WTC11 (cell line): Measurements from ENCODE around the gene AXL. TPM values are rescaled to one million over a fixed set of nuclear protein-coding genes. Genes with fewer than 3 reads are reported as not detected.

Source experiments
- ATAC-seq: fragments of 200-7000 bp; cut with Tn5 transposase; 2 replicates; pipeline ENCODE4 v1.10.0; 2021; ENCODE audit warnings: mild to moderate bottlenecking, moderate library complexity
- CTCF ChIA-PET: fragments of 300-600 bp; sonication (Branson Sonifier 250); formaldehyde crosslinking; loops from one replicate; lab custom pipeline; 2021; ENCODE audit warnings: antibody characterized with exemption; lab: Charles Lee
- POLR2A ChIA-PET: fragments of 350-600 bp; sonication (Branson Sonifier 250); formaldehyde crosslinking; loops from one replicate; lab custom pipeline; 2021; ENCODE audit warnings: antibody characterized with exemption; lab: Charles Lee
- DNase-seq: peaks from one replicate; pipeline ENCODE4 v3.0.0; 2021; ENCODE audit warnings: low spot score
- H3K27ac Mint-ChIP-seq: 2 replicates; pipeline ENCODE4 v1.8.0; 2021; ENCODE audit warnings: mixed read lengths
- H3K27me3 Mint-ChIP-seq: 2 replicates; pipeline ENCODE4 v1.8.0; 2021; ENCODE audit warnings: low read depth, mild to moderate bottlenecking, moderate library complexity, mixed read lengths
- H3K36me3 Mint-ChIP-seq: 2 replicates; pipeline ENCODE4 v1.8.0; 2021; ENCODE audit warnings: mixed read lengths
- H3K4me1 Mint-ChIP-seq: 2 replicates; pipeline ENCODE4 v1.8.0; 2022; ENCODE audit warnings: mixed read lengths
- H3K4me3 Mint-ChIP-seq: 2 replicates; pipeline ENCODE4 v1.8.0; 2021; ENCODE audit warnings: mild to moderate bottlenecking, moderate library complexity, mixed read lengths
- H3K9me3 Mint-ChIP-seq: 2 replicates; pipeline ENCODE4 v1.8.0; 2021; ENCODE audit warnings: mixed read lengths
- AR ChIP-seq: fragments of 250-450 bp; sonication (Bioruptor Pico); IDR thresholded peaks from 2 replicates; pipeline ENCODE4 v1.9.0; 2021; ENCODE audit warnings: mild to moderate bottlenecking
- EMX1 ChIP-seq: fragments of 250-450 bp; sonication (Bioruptor Pico); IDR thresholded peaks from 2 replicates; pipeline ENCODE4 v1.8.0; 2021; ENCODE audit warnings: mild to moderate bottlenecking
- ERG ChIP-seq: fragments of 250-450 bp; sonication (Bioruptor Pico); IDR thresholded peaks from 2 replicates; pipeline ENCODE4 v1.8.0; 2021; ENCODE audit warnings: mild to moderate bottlenecking
- GABPB1 ChIP-seq: sonication (generic); formaldehyde crosslinking; IDR thresholded peaks from 2 replicates; pipeline ENCODE4 v1.8.1; 2023; ENCODE audit warnings: mild to moderate bottlenecking, missing genetic modification reagents
- HMGXB4 ChIP-seq: sonication (generic); formaldehyde crosslinking; IDR thresholded peaks from 2 replicates; pipeline ENCODE4 v1.8.1; 2023; ENCODE audit warnings: mild to moderate bottlenecking, moderate library complexity, missing genetic modification reagents
- MYBL2 ChIP-seq: sonication (generic); formaldehyde crosslinking; IDR thresholded peaks from 2 replicates; pipeline ENCODE4 v1.8.1; 2023; ENCODE audit warnings: mild to moderate bottlenecking, moderate library complexity, missing genetic modification reagents
- NFATC4 ChIP-seq: fragments of 250-450 bp; sonication (Bioruptor Pico); IDR thresholded peaks from 2 replicates; pipeline ENCODE4 v1.9.0; 2021; ENCODE audit warnings: mild to moderate bottlenecking
- NR2C2 ChIP-seq: sonication (generic); formaldehyde crosslinking; IDR thresholded peaks from 2 replicates; pipeline ENCODE4 v1.8.0; 2022; ENCODE audit warnings: mild to moderate bottlenecking, missing genetic modification reagents
- NR3C1 ChIP-seq: sonication (generic); formaldehyde crosslinking; conservative IDR thresholded peaks from 2 replicates; pipeline ENCODE4 v1.8.1; 2023; ENCODE audit warnings: low read depth, mild to moderate bottlenecking, missing genetic modification reagents
- RORB ChIP-seq: fragments of 250-450 bp; sonication (Bioruptor Pico); IDR thresholded peaks from 2 replicates; pipeline ENCODE4 v1.9.0; 2021; ENCODE audit warnings: mild to moderate bottlenecking
- SMAD3 ChIP-seq: sonication (generic); formaldehyde crosslinking; IDR thresholded peaks from 2 replicates; pipeline ENCODE4 v1.8.0; 2022; ENCODE audit warnings: missing genetic modification reagents, mild to moderate bottlenecking, borderline replicate concordance
- SOX15 ChIP-seq: fragments of 250-450 bp; sonication (Bioruptor Pico); IDR thresholded peaks from 2 replicates; pipeline ENCODE4 v1.9.0; 2021; ENCODE audit warnings: mild to moderate bottlenecking
- USF1 ChIP-seq: sonication (generic); formaldehyde crosslinking; IDR thresholded peaks from 2 replicates; pipeline ENCODE4 v1.8.0; 2022; ENCODE audit warnings: mild to moderate bottlenecking, missing genetic modification reagents
- ZNF396 ChIP-seq: fragments of 250-450 bp; sonication (Bioruptor Pico); IDR thresholded peaks from 2 replicates; pipeline ENCODE4 v1.8.0; 2021; ENCODE audit warnings: mild to moderate bottlenecking, moderate library complexity, borderline replicate concordance
- ZNF425 ChIP-seq: fragments of 250-450 bp; sonication (Bioruptor Pico); conservative IDR thresholded peaks from 2 replicates; pipeline ENCODE4 v1.9.0; 2021; ENCODE audit warnings: mild to moderate bottlenecking
- ZNF671 ChIP-seq: fragments of 250-450 bp; sonication (Bioruptor Pico); IDR thresholded peaks from 2 replicates; pipeline ENCODE4 v1.8.0; 2021; ENCODE audit warnings: mild to moderate bottlenecking
- total RNA-seq: library from RNA; stranded (reverse); gene quantifications from 3 replicates; pipeline ENCODE4 v1.2.3, GENCODE V29; 2021

Gene AXL
- total RNA-seq, 1 experiment from 2014 or later = 25.0 TPM

- TF ChIP-seq MYBL2 (CRISPR knock-in tag) (no peak), NFATC4 (CRISPR knock-in tag) (no peak), ERG (CRISPR knock-in tag) (no peak), AR (CRISPR knock-in tag) (no peak), SMAD3 (CRISPR knock-in tag) (no peak), SOX15 (CRISPR knock-in tag) (no peak)
- TF ChIP-seq, all 79 proteins: peak for 0
These were observed 14.8 kb downstream of the AXL start (continued) for GRCh38 chr19:41233748-41234240.

- Mint-ChIP-seq H3K36me3 (no peaks in the 10 kb centered on the region; the same call in 1 of the 2 replicates), H3K27me3 (no peaks in the 10 kb centered on the region), H3K4me3 (no peak overlapping the region), H3K27ac (no peak overlapping the region), H3K4me1 (no peaks in the 10 kb centered on the region), H3K9me3 (no peaks in the 10 kb centered on the region)
- no peak for DNase-seq
- TF ChIP-seq NR3C1 (CRISPR knock-in tag) (no peak), ZNF671 (CRISPR knock-in tag) (no peak), NR2C2 (CRISPR knock-in tag) (no peak), GABPB1 (CRISPR knock-in tag) (no peak), MYBL2 (CRISPR knock-in tag) (no peak), USF1 (CRISPR knock-in tag) (no peak), EMX1 (CRISPR knock-in tag) (no peak), RORB (no peak), HMGXB4 (CRISPR knock-in tag) (no peak), ZNF396 (CRISPR knock-in tag) (no peak), ZNF425 (CRISPR knock-in tag) (no peak)
- POLR2A ChIA-PET = no interaction called here
- ATAC-seq = no peak
- CTCF ChIA-PET = no interaction called here
These were observed 15.6 kb downstream of the AXL start for GRCh38 chr19:41234512-41235168.
